Measurements from ENCODE around the gene TMEM53.
"Not testable (repeated sequence)": the region's sequence is repeated elsewhere in the genome, so short reads cannot be mapped to it uniquely, and the experiment has no call there.

The TMEM53 gene

DNA sequence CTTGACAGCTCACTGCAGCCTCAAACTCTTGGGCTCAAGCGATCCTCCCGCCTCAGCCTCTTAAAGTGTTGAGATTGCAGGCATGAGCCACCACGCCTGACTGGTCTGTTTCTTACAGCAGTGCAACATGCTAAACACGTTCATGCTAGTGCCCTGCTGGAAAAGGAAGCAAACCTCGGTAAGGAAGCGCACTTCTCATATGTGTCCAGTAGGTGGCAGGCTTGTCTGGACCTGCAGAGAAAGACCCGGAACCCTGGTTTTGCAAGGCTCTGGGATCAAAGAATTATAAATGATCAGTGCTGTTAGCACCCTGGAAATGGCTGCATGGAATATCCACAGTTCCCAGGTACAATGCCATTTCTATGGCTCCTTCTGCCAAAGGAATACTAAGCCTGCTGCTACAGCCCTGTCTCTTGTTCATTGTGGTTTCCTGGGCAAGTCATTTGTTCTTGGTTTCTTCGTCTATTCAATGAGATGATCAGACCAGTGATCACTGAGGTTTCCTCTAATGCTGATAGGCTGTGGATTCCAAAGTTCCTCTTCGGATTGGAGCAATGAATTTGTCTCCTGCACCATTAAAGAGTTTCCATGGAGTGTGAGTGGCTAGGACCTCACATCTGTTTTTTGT, 40.8 kb upstream of the TMEM53 start:
- no peaks in the 10 kb centered on the region for H3K36me3 ChIP-seq (ENCODE audit: control insufficient read depth, insufficient read depth, low read length)
- WGBS (ENCODE audit: insufficient coverage, insufficient read length), result no CpG with 5 or more reads among the region's 9 CpGs
- peak; percentile 67 for DNase-seq (ENCODE audit: low read depth, low spot score)
- H3K27me3 ChIP-seq (ENCODE audit: control insufficient read depth, insufficient read depth, low read length), result no peaks in the 10 kb centered on the region
- H3K9me3 ChIP-seq (ENCODE audit: control insufficient read depth, insufficient read depth, low read length), result no peaks in the 10 kb centered on the region
- H3K4me1 ChIP-seq (ENCODE audit: control insufficient read depth, insufficient read depth, low read length), result no peaks in the 10 kb centered on the region
- no peak overlapping the region for H3K4me3 ChIP-seq (ENCODE audit: low read length)
- no peak overlapping the region for H3K27ac ChIP-seq (ENCODE audit: low read length)

DNA sequence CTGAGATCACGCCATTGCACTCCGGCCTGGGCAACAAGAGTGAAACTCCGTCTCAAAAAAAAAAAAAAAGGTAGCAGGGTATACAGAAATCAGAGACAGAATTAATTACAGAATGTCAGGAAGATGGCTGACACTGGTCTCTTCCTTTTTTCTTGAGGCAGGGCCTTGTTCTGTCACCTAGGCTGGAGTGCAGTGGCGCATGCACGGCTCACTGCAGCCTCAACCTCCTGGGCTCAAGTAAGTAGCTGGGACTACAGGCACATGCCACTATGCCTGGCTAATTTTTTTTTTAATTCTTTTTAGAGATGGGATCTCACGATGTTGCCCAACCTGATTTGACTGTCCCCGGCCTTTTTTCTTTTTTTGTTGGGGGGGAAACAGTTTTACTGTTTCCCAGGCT, 40.3 kb upstream of the TMEM53 start:
- Histone ChIP-seq H3K27ac (ENCODE audit: low read length) (no peak overlapping the region), H3K4me1 (ENCODE audit: control insufficient read depth, insufficient read depth, low read length) (no peaks in the 10 kb centered on the region), H3K9me3 (ENCODE audit: control insufficient read depth, insufficient read depth, low read length) (no peaks in the 10 kb centered on the region), H3K36me3 (ENCODE audit: control insufficient read depth, insufficient read depth, low read length) (no peaks in the 10 kb centered on the region), H3K27me3 (ENCODE audit: control insufficient read depth, insufficient read depth, low read length) (no peaks in the 10 kb centered on the region), H3K4me3 (ENCODE audit: low read length) (no peak overlapping the region)
- DNase-seq (ENCODE audit: low read depth, low spot score), result no peak
- WGBS (ENCODE audit: insufficient coverage, insufficient read length), result no CpG with 5 or more reads among the region's 7 CpGs

- no CpG with 5 or more reads among the region's 6 CpGs for WGBS (ENCODE audit: insufficient coverage, insufficient read length)
- Histone ChIP-seq H3K27me3 (ENCODE audit: control insufficient read depth, insufficient read depth, low read length) (no peaks in the 10 kb centered on the region), H3K36me3 (ENCODE audit: control insufficient read depth, insufficient read depth, low read length) (no peaks in the 10 kb centered on the region), H3K27ac (ENCODE audit: low read length) (no peak overlapping the region), H3K9me3 (ENCODE audit: control insufficient read depth, insufficient read depth, low read length) (no peaks in the 10 kb centered on the region), H3K4me1 (ENCODE audit: control insufficient read depth, insufficient read depth, low read length) (no peaks in the 10 kb centered on the region), H3K4me3 (ENCODE audit: low read length) (no peak overlapping the region)
- no peak for DNase-seq (ENCODE audit: low read depth, low spot score)
Observed at GRCh38 chr1:44713321-44713781, 39.1 kb upstream of the TMEM53 start.

DNA sequence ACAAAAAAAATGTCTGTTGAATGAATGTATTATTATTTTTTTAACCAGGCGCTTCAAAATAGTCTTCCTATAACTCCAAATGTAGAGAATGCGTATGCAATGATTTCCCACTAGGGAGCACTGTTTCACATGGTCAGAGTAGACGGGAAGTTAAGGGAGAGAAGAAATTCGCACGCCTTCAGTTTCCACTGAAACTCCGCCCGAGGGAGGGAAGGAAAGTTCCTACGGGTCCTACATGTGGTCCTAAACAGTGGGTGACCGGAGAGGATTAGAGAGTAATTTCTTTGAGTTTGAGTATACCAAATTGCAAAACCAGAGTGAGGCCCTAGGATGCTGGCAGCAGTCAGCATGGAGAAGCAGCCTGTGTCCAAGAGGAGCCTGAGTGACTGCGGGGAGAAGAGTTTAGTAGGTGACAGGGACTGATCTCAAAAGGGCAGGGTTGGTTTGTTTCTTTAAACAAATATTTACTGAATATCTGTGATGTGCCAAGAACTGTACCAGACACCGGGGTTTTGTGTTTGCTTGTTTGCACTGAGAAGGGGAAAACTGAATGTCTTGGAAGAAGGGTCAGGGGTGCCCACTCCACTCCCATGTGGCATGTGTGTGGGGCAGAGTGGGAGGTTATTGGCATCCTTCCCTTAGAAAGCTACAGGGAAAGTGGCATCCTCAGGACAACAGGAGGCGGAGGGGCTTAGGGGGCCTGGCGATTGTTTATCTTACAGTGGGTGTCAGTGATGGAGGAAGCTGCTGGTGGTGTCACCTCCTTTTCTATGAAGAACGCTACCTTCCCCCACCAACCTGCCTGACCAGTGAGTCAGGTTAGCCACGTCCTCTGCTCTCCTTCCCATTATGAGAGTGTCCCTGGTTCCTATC, 33.9 kb upstream of the TMEM53 start:
- WGBS (ENCODE audit: insufficient coverage, insufficient read length), result no CpG with 5 or more reads among the region's 15 CpGs
- Histone ChIP-seq H3K9me3 (ENCODE audit: control insufficient read depth, insufficient read depth, low read length) (no peaks in the 10 kb centered on the region), H3K27ac (ENCODE audit: low read length) (no peak overlapping the region), H3K4me1 (ENCODE audit: control insufficient read depth, insufficient read depth, low read length) (no peaks in the 10 kb centered on the region), H3K4me3 (ENCODE audit: low read length) (no peak overlapping the region), H3K27me3 (ENCODE audit: control insufficient read depth, insufficient read depth, low read length) (no peaks in the 10 kb centered on the region), H3K36me3 (ENCODE audit: control insufficient read depth, insufficient read depth, low read length) (no peaks in the 10 kb centered on the region)
- DNase-seq (ENCODE audit: low read depth, low spot score), result no peak

DNA sequence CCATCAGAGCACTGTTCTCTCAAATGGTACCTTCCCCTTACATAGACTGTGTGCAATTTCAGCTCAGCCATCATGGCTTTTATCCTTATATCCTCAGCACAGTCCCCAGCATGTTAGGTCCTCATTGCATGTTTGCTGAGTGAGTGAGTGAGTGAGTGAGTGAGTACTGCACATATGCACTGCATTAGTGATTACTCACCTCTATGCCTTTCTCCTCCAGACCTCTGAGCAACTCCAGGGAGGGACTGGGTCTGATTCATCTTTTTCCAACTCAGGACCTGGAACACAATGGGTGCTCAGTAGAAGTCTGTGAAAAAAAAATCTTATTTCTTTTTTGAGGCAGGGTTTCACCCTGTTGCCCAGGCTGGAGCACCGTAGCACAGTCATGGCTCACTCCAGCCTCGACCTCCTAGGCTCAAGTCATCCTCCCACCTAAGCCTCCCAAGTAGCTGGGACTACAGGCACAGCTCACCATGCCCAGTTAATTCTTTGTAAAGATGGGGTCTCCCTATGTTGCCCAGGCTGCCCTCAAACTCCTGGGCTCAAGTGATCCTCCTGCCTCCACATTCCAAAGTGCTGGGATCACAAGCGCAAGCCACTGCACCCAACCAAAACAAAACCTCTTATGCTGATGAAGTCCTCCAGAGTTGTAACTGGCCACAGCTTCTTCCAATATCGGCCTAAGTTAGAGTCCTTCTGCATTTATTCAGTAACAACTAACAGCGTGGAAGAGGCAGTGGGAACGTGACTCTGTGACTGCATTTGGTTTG, 33.0 kb upstream of the TMEM53 start:
- Histone ChIP-seq H3K36me3 (ENCODE audit: control insufficient read depth, insufficient read depth, low read length) (no peaks in the 10 kb centered on the region), H3K27ac (ENCODE audit: low read length) (no peak overlapping the region), H3K9me3 (ENCODE audit: control insufficient read depth, insufficient read depth, low read length) (no peaks in the 10 kb centered on the region), H3K4me3 (ENCODE audit: low read length) (no peak overlapping the region), H3K4me1 (ENCODE audit: control insufficient read depth, insufficient read depth, low read length) (no peaks in the 10 kb centered on the region), H3K27me3 (ENCODE audit: control insufficient read depth, insufficient read depth, low read length) (no peaks in the 10 kb centered on the region)
- DNase-seq (ENCODE audit: low read depth, low spot score), result no peak
- no CpG with 5 or more reads among the region's 6 CpGs for WGBS (ENCODE audit: insufficient coverage, insufficient read length)

DNA sequence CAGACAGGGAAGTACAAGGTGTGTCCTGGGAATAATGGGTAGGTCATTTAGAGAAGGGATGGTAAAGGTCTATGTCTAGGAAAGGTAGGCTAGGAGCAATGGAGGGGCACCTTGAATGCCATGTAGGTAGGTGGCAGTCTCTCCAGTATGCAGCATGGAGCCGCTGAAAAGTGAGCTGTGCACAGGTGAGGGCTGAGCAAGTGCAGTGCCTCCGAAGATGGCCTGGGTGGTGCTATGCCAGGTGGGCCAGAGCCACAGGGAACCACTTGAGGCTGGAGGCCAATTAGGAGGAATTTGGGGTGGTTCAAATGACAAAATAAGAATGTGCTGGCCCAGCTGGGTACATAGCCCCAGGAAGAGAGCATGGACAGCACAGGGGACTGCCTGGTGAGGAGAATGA, 31.7 kb upstream of the TMEM53 start:
- H3K27ac ChIP-seq (ENCODE audit: low read length), result no peak overlapping the region
- DNase-seq (ENCODE audit: low read depth, low spot score), result no peak
- no peaks in the 10 kb centered on the region for H3K4me1 ChIP-seq (ENCODE audit: control insufficient read depth, insufficient read depth, low read length)
- H3K27me3 ChIP-seq (ENCODE audit: control insufficient read depth, insufficient read depth, low read length), result no peaks in the 10 kb centered on the region
- H3K9me3 ChIP-seq (ENCODE audit: control insufficient read depth, insufficient read depth, low read length), result no peaks in the 10 kb centered on the region
- H3K4me3 ChIP-seq (ENCODE audit: low read length), result no peak overlapping the region
- H3K36me3 ChIP-seq (ENCODE audit: control insufficient read depth, insufficient read depth, low read length), result no peaks in the 10 kb centered on the region
- WGBS (ENCODE audit: insufficient coverage, insufficient read length), result no CpG with 5 or more reads among the region's 2 CpGs

- H3K4me1 ChIP-seq (ENCODE audit: control insufficient read depth, insufficient read depth, low read length), result no peaks in the 10 kb centered on the region
- no peak overlapping the region for H3K27ac ChIP-seq (ENCODE audit: low read length)
- H3K27me3 ChIP-seq (ENCODE audit: control insufficient read depth, insufficient read depth, low read length), result no peaks in the 10 kb centered on the region
- H3K36me3 ChIP-seq (ENCODE audit: control insufficient read depth, insufficient read depth, low read length), result no peaks in the 10 kb centered on the region
- no peaks in the 10 kb centered on the region for H3K9me3 ChIP-seq (ENCODE audit: control insufficient read depth, insufficient read depth, low read length)
- H3K4me3 ChIP-seq (ENCODE audit: low read length), result no peak overlapping the region
- no peak for DNase-seq (ENCODE audit: low read depth, low spot score)
- WGBS (ENCODE audit: insufficient coverage, insufficient read length), result 100% methylated on average over 2 of the region's 6 CpGs
Observed at GRCh38 chr1:44705470-44705869, 31.2 kb upstream of the TMEM53 start.

DNA sequence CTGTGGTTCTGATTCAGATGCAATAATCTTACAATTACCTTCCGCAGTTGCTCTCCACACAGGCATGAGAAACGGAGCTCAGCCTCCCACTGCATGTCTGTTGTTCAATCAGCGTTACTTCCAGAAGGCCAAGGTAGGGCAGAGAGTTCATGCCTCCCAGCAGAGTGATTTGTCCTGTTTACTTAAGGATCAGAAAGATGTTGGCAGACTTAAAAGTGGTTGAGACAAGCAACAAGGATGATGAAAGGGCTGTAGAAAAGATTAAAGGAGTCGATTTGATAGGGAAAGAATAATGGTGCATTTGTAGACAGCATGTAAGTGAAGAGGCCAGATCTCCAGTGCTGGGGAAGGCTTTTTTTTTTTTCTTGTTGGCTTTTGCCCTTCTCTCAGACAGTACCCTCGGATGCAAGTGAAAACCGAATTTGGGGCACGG, 26.9 kb upstream of the TMEM53 start:
- Histone ChIP-seq H3K4me1 (ENCODE audit: control insufficient read depth, insufficient read depth, low read length) (no peaks in the 10 kb centered on the region), H3K27ac (ENCODE audit: low read length) (no peak overlapping the region), H3K27me3 (ENCODE audit: control insufficient read depth, insufficient read depth, low read length) (no peaks in the 10 kb centered on the region), H3K9me3 (ENCODE audit: control insufficient read depth, insufficient read depth, low read length) (no peaks in the 10 kb centered on the region), H3K36me3 (ENCODE audit: control insufficient read depth, insufficient read depth, low read length) (no peaks in the 10 kb centered on the region), H3K4me3 (ENCODE audit: low read length) (no peak overlapping the region)
- no peak for DNase-seq (ENCODE audit: low read depth, low spot score)
- 100% methylated on average over 1 of the region's 7 CpGs for WGBS (ENCODE audit: insufficient coverage, insufficient read length)

GRCh38 chr1:44700573-44700972, 26.3 kb upstream of the TMEM53 start:
- H3K36me3 ChIP-seq (ENCODE audit: control insufficient read depth, insufficient read depth, low read length), result no peaks in the 10 kb centered on the region
- no CpG with 5 or more reads among the region's 1 CpG for WGBS (ENCODE audit: insufficient coverage, insufficient read length)
- no peaks in the 10 kb centered on the region for H3K27me3 ChIP-seq (ENCODE audit: control insufficient read depth, insufficient read depth, low read length)
- no peaks in the 10 kb centered on the region for H3K4me1 ChIP-seq (ENCODE audit: control insufficient read depth, insufficient read depth, low read length)
- no peak for DNase-seq (ENCODE audit: low read depth, low spot score)
- no peaks in the 10 kb centered on the region for H3K9me3 ChIP-seq (ENCODE audit: control insufficient read depth, insufficient read depth, low read length)
- H3K4me3 ChIP-seq (ENCODE audit: low read length), result no peak overlapping the region
- H3K27ac ChIP-seq (ENCODE audit: low read length), result no peak overlapping the region

DNA sequence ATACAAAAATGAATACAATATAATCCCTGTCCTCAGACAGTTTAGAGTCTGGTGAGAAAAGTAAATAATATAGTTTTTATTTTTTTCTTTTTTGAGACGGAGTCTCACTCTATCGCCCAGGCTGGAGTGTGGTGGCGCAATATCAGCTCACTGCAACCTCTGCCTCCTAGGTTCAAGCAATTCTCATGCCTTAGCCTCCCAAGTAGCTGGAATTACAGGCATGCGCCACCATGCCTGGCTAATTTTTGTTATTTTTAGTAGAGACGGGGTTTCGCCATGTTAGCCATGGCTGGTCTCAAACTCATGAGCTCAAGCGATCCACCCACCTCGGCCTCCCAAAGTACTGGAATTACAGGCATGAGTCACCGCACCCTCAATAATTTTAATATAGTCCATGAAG, 25.1 kb upstream of the TMEM53 start:
- H3K27ac ChIP-seq (ENCODE audit: low read length); H3K27me3 ChIP-seq (ENCODE audit: control insufficient read depth, insufficient read depth, low read length); H3K4me3 ChIP-seq (ENCODE audit: low read length); DNase-seq (ENCODE audit: low read depth, low spot score); H3K9me3 ChIP-seq (ENCODE audit: control insufficient read depth, insufficient read depth, low read length); H3K4me1 ChIP-seq (ENCODE audit: control insufficient read depth, insufficient read depth, low read length); H3K36me3 ChIP-seq (ENCODE audit: control insufficient read depth, insufficient read depth, low read length): not testable (repeated sequence)
- no CpG with 5 or more reads among the region's 9 CpGs for WGBS (ENCODE audit: insufficient coverage, insufficient read length)

Measured in iPS DF 6.9 (cell line).